Measurements from ENCODE around the gene TM4SF18.
"Not testable (repeated sequence)": the region's sequence is repeated elsewhere in the genome, so short reads cannot be mapped to it uniquely, and the experiment has no call there.

The TM4SF18 gene

DNA sequence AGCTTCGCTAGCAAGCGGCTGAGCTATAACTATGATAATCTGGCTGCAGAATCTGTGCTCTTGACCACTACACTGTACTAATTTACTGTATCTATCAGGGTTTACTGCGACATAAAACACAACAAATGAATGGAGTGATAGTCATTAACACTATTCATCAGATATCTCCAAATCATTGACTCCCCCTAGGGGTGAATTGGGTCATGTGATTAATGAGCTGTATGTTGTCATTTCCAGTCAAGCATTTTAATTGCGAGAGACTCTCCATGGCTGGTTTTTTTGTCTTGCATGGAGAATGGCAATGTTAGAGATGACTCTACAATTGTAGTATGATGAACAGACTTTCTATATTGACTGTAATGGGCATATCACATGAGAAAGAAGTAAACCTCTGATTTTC, 10.5 kb upstream of the TM4SF18 start:
- H3K27ac ChIP-seq = no peak overlapping the region
- TF ChIP-seq, protein P1, sequence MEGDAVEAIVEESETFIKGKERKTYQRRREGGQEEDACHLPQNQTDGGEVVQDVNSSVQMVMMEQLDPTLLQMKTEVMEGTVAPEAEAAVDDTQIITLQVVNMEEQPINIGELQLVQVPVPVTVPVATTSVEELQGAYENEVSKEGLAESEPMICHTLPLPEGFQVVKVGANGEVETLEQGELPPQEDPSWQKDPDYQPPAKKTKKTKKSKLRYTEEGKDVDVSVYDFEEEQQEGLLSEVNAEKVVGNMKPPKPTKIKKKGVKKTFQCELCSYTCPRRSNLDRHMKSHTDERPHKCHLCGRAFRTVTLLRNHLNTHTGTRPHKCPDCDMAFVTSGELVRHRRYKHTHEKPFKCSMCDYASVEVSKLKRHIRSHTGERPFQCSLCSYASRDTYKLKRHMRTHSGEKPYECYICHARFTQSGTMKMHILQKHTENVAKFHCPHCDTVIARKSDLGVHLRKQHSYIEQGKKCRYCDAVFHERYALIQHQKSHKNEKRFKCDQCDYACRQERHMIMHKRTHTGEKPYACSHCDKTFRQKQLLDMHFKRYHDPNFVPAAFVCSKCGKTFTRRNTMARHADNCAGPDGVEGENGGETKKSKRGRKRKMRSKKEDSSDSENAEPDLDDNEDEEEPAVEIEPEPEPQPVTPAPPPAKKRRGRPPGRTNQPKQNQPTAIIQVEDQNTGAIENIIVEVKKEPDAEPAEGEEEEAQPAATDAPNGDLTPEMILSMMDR (conservative IDR thresholded peaks at IDR 0.05) = no peak

DNA sequence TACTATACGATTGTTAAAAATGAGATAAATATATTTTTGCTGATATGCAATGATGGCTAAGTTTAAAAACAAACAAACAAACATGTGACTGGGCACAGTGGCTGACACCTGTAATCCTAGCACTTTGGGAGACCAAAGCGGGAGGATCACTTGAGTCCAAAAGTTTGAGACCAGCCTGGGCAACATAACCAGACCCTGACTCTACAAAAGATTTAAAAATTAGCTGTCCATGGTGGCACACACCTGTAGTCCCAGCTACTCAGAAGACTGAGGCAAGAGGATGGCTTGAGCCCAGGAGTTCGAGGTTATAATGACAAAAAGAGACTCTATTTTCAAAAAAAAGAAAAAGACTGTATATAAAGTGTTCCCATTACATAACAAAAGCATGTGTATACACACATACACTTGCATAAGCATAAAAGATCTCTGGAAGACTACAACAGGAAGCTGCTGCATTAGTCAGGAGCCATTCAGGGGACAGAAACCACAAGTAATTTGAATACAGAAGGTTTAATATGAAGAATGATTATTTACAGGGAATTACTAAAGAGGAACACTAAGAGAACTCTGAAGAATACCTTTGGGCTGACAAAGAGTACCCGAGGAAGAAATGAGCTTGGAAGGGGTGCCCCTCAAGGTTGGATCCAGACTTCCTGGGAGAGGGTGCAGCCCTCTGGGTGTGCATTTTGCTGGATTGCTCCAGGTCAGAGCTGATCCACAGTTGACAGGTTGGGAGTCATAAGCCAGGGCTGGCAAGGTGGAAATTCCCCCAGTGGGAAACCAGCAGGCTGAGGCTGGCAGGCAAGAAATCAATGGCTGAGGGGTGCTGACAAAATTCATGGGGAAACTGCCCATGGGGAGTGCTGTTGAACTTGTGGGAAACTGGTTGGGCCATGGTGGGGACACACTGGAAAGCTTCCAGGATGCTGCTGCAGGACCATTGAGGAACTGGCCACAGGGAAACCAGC, 9.3 kb upstream of the TM4SF18 start:
- TF ChIP-seq, protein P1 (conservative IDR thresholded peaks at IDR 0.05) = no peak

DNA sequence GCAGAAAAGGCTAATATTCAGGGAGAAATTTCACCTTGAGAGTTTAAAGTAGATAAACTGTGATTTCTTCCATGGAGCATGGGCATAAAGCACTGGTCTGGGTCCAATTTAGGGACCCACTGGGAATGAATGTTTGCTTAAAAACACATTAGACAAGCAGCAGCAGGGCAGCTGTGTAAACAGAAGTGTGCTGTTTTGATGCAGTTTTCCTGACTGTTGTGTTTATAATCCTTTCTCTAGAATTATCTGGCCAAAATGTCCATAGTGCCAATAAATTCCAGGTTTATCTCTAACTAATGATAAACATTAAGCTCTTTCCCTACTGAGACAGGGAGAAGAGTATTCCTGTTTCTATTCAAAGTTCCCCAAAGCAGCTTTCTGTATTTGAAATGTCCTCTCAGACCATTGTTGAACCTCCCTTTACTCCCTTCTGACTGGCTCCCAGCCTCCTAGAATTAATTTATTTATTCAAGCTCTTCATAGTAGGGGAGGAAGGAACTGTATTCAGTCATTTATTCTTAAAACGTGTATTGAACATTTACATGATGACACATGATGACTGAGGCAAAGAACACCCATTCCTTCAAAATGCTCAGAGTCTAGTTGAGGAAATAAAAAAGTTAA, 7.0 kb upstream of the TM4SF18 start:
- H3K27ac ChIP-seq = peak overlapping the region; percentile 69
- TF ChIP-seq, protein P1 (conservative IDR thresholded peaks at IDR 0.05) = no peak

More for the DNA sequence above, 9.3 kb upstream of the TM4SF18 start:
- no peak overlapping the region for H3K27ac ChIP-seq

DNA sequence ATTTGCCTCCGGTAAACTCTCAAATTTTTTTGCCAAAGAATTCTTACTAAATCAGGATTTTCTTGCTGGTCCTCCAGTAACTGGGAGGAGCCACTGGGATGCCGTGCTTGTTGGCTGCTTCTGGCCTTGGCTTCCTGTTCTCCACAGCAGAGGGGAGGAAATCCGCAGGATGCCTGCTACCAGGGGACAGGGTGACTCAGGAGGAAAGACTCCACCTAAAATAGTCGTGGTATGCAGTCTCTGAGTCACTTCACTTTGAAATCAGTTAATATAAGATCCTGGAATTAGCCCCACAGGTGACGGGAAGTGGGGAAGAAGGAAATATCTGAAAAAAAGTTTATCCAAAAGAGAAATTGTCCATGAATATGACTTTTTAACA, 6.5 kb upstream of the TM4SF18 start:
- H3K27ac ChIP-seq = peak overlapping the region; percentile 69
- TF ChIP-seq, protein P1 (conservative IDR thresholded peaks at IDR 0.05) = no peak

DNA sequence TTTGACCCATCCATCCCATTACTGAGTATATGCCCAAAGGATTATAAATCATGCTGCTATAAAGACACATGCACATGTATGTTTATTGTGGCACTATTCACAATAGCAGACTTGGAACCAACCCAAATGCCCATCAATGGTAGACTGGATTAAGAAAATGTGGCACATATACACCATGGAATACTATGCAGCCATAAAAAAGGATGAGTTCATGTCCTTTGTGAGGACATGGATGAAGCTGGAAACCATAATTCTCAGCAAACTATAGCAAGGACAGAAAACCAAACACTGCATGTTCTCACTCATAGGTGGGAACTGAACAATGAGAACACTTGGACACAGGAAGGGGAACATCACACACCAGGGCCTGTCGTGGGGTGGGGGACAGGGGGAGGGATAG, 4.0 kb upstream of the TM4SF18 start:
- H3K27ac ChIP-seq = not testable (repeated sequence)

DNA sequence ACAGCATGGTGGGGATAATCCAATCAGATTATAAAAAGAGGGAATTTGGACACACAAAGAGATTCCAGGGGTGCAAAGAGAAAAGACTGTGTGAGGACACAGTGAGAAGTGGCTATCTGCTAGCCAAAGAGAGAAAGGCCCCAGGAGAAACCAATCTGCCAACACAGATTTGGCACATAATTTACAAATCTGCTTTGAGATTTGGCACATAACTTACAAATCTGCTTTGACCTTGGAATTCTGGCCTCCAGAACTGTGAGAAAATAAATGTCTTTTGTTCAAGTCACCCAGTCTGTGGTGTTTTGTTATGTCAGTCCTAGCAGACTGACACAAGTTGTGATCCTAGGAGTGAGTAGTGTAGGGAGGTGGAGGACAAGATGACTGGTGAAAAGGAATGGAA, 3.5 kb upstream of the TM4SF18 start:
- no peak overlapping the region for H3K27ac ChIP-seq
- TF ChIP-seq, protein P1 (conservative IDR thresholded peaks at IDR 0.05) = no peak

DNA sequence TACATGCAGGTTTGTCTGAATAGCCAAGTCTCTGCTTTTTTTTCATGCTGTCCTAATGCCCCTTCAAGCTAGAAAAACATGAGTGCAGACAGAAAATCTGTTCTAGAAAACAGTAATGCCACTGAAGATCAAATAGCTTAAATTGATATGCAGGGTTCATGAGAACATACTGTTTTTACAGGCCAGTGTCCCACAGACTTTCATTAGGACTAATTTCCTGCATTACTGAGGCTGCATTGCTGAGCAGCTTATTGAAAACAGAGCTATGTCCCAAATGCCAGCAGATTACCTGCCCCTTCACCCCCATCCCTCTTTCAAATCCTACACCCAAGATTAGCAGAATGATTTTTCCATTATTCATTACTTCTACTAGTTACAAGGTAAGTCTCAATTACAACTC, 665 bp downstream of the TM4SF18 start:
- TF ChIP-seq, protein P1 (conservative IDR thresholded peaks at IDR 0.05) = no peak

More for the DNA sequence above, 665 bp downstream of the TM4SF18 start:
- H3K27ac ChIP-seq = peak overlapping the region; percentile 72

Data from VCaP (cell line).